ENCODE results near the gene ZNF136. TPM values are rescaled to one million over a fixed set of nuclear protein-coding genes. Genes with fewer than 3 reads are reported as not detected.

Gene ZNF136
- total RNA-seq, 1 experiment from 2014 or later: 5.1 TPM

- DNase-seq (ENCODE audit: low spot score): no peak
Measured at GRCh38 chr19:12194827-12195731, 32.2 kb downstream of the ZNF136 start.

- DNase-seq (ENCODE audit: low spot score): no peak
Measured at GRCh38 chr19:12198136-12198535, 35.2 kb downstream of the ZNF136 start.

GRCh38 chr19:12199757-12200419, 37.0 kb downstream of the ZNF136 start:
- no peak for DNase-seq (ENCODE audit: low spot score)

GRCh38 chr19:12202250-12202649, 39.4 kb downstream of the ZNF136 start:
- DNase-seq (ENCODE audit: low spot score): no peak

GRCh38 chr19:12205296-12205695, 42.4 kb downstream of the ZNF136 start:
- no peak for DNase-seq (ENCODE audit: low spot score)

GRCh38 chr19:12208221-12208620, 45.3 kb downstream of the ZNF136 start:
- DNase-seq (ENCODE audit: low spot score): no peak

- DNase-seq (ENCODE audit: low spot score): no peak
Measured at GRCh38 chr19:12217332-12217731, 54.4 kb downstream of the ZNF136 start.

GRCh38 chr19:12222980-12223630, 60.2 kb downstream of the ZNF136 start:
- no peak for DNase-seq (ENCODE audit: low spot score)

- DNase-seq (ENCODE audit: low spot score): no peak
Measured at GRCh38 chr19:12224676-12225075, 61.8 kb downstream of the ZNF136 start.

GRCh38 chr19:12229990-12230389, 67.1 kb downstream of the ZNF136 start:
- DNase-seq (ENCODE audit: low spot score): no peak

- no peak for DNase-seq (ENCODE audit: low spot score)
Measured at GRCh38 chr19:12230751-12231733, 68.1 kb downstream of the ZNF136 start.

- no peak for DNase-seq (ENCODE audit: low spot score)
Measured at GRCh38 chr19:12232961-12233360, 70.1 kb downstream of the ZNF136 start.

- DNase-seq (ENCODE audit: low spot score): no peak
Measured at GRCh38 chr19:12237143-12237839, 74.4 kb downstream of the ZNF136 start.

Other genes with a start within 250 kb of the ZNF136 start
- gene ZNF700, start 238.0 kb upstream of the ZNF136 start, total RNA-seq (2014; rRNA removed; shearing (Covaris generic)): 6.3 and 9.2 TPM in 2 replicates
- gene ZNF763, start 198.1 kb upstream of the ZNF136 start, total RNA-seq (2014; rRNA removed; shearing (Covaris generic)): 0.02 TPM in 1 of 2 replicates, not detected in the other
- gene ZNF433, start 127.4 kb upstream of the ZNF136 start, total RNA-seq (2014; rRNA removed; shearing (Covaris generic)): 2.2 and 4.7 TPM in 2 replicates
- gene ZNF878, start 110.1 kb upstream of the ZNF136 start, total RNA-seq (2014; rRNA removed; shearing (Covaris generic)): 0.79 and 1.5 TPM in 2 replicates
- not detected in 2 replicates for gene ZNF844, start 98.4 kb upstream of the ZNF136 start, total RNA-seq (2014; rRNA removed; shearing (Covaris generic))
- 6.9 and 21.1 TPM in 2 replicates for gene ZNF20, start 22.7 kb upstream of the ZNF136 start, total RNA-seq (2014; rRNA removed; shearing (Covaris generic))
- gene ZNF625, start 6.4 kb upstream of the ZNF136 start, total RNA-seq (2014; rRNA removed; shearing (Covaris generic)): 3.0 and 6.9 TPM in 2 replicates
- 3.3 and 6.5 TPM in 2 replicates for gene ZNF44, start 131.8 kb downstream of the ZNF136 start, total RNA-seq (2014; rRNA removed; shearing (Covaris generic))
- gene ZNF563, start 170.5 kb downstream of the ZNF136 start, total RNA-seq (2014; rRNA removed; shearing (Covaris generic)): 0.29 and 3.4 TPM in 2 replicates
- 0.72 and 5.2 TPM in 2 replicates for gene ZNF442, start 202.6 kb downstream of the ZNF136 start, total RNA-seq (2014; rRNA removed; shearing (Covaris generic))
- gene ZNF799, start 238.2 kb downstream of the ZNF136 start, total RNA-seq (2014; rRNA removed; shearing (Covaris generic)): 1.6 and 1.8 TPM in 2 replicates

Data from H4 (cell line).